Natural killer cell (primary cell): ENCODE results near the gene EXOC4. TPM values are rescaled to one million over a fixed set of nuclear protein-coding genes. Genes with fewer than 3 reads are reported as not detected.

Experiments
- ATAC-seq, 3 donors: fragments of 150-1000 bp in 2 of 3; fragments of 200-7000 bp in 1 of 3; cut with Tn5 transposase; 1 replicate in 1 of 3; 2 replicates in 2 of 3; pipeline ENCODE4 v1.10.0; 2021; ENCODE audit warnings: mild to moderate bottlenecking in 2 of 3, moderate library complexity in 2 of 3
- DNase-seq, 2 donors: peaks; one replicate each; pipeline versions ENCODE4 v3.0.0 to v3.0.0-alpha.2; 2013 to 2021; ENCODE audit warnings: mixed read lengths in 1 of 2
- H3K27ac ChIP-seq: one replicate; pipeline ENCODE4 v1.5.1; 2013; ENCODE audit warnings: mild to moderate bottlenecking, low read length
- H3K27me3 ChIP-seq: one replicate; pipeline ENCODE4 v1.6.1; 2013; ENCODE audit warnings: low read length; ENCODE audit not compliant: control insufficient read depth, insufficient read depth
- H3K36me3 ChIP-seq: one replicate; pipeline ENCODE4 v1.6.1; 2013; ENCODE audit warnings: low read length; ENCODE audit not compliant: control insufficient read depth, insufficient read depth
- H3K4me1 ChIP-seq: one replicate; pipeline ENCODE4 v1.6.1; 2013; ENCODE audit warnings: low read length; ENCODE audit not compliant: control insufficient read depth, insufficient read depth
- H3K4me3 ChIP-seq: one replicate; pipeline ENCODE4 v1.5.1; 2013; ENCODE audit warnings: low read length
- H3K9me3 ChIP-seq: one replicate; pipeline ENCODE4 v1.6.1; 2013; ENCODE audit warnings: low read length; ENCODE audit not compliant: control insufficient read depth, insufficient read depth
- H3K27ac Mint-ChIP-seq, 2 donors: one replicate each; pipeline ENCODE4 v1.8.0; 2022; ENCODE audit warnings: mild to moderate bottlenecking in 2 of 2, mixed read lengths in 2 of 2, moderate library complexity in 1 of 2
- H3K27me3 Mint-ChIP-seq, 2 donors: one replicate each; pipeline ENCODE4 v1.8.0; 2022; ENCODE audit warnings: low read depth in 2 of 2, mixed read lengths in 2 of 2
- H3K36me3 Mint-ChIP-seq: one replicate; pipeline ENCODE4 v1.8.0; 2022; ENCODE audit warnings: mixed read lengths
- H3K4me1 Mint-ChIP-seq, 2 donors: one replicate each; pipeline ENCODE4 v1.8.0; 2022; ENCODE audit warnings: mixed read lengths in 2 of 2
- H3K4me3 Mint-ChIP-seq: one replicate; pipeline ENCODE4 v1.8.0; 2022; ENCODE audit warnings: mild to moderate bottlenecking, moderate library complexity, mixed read lengths
- H3K9me3 Mint-ChIP-seq, 2 donors: one replicate each; pipeline ENCODE4 v1.8.0; 2022; ENCODE audit warnings: mixed read lengths in 2 of 2
- CTCF ChIP-seq: fragments of 200-600 bp; IDR thresholded peaks from one replicate; pipeline ENCODE4 v1.8.0; 2022; ENCODE audit warnings: antibody characterized with exemption
- WGBS: methylation state at CpG from one replicate; pipeline ENCODE4 v1.1.7; 2013; ENCODE audit warnings: missing lambda C conversion rate; ENCODE audit not compliant: insufficient coverage; 5-methylcytosine and 5-hydroxymethylcytosine counted together
- intact Hi-C: fragments of 100-400 bp; cut with micrococcal nuclease; formaldehyde crosslinking; loops from one replicate; pipeline ENCODE4 v1.14.2; 2022
- total RNA-seq, 4 donors: library from RNA; stranded (reverse); fragments of 120-200 nt in 1 of 4; gene quantifications; one replicate each; pipeline versions ENCODE4 v1.2.3 to v1.2.4, GENCODE V29; 2013 to 2022

The EXOC4 gene
- total RNA-seq, 3 donors from 2014 or later (not counting 1 experiment from before 2014, with no cell fraction given): 105 to 148 (median 123) TPM

GRCh38 chr7:133372337-133372736, 119.5 kb downstream of the EXOC4 start:
- no peak for TF ChIP-seq CTCF
- H3K4me3 Mint-ChIP-seq: no peak overlapping the region
- no peaks in the 10 kb centered on the region for H3K27me3 ChIP-seq
- no peaks in the 10 kb centered on the region for H3K27me3 Mint-ChIP-seq
- H3K27ac ChIP-seq: no peak overlapping the region
- H3K9me3 Mint-ChIP-seq: no peaks in the 10 kb centered on the region
- intact Hi-C loops: no loop called here
- H3K4me3 ChIP-seq: no peak overlapping the region
- no peaks in the 10 kb centered on the region for H3K36me3 ChIP-seq
- no peaks in the 10 kb centered on the region for H3K9me3 ChIP-seq
- H3K36me3 Mint-ChIP-seq: peaks cover 3% of the 10 kb centered on the region
- H3K4me1 Mint-ChIP-seq: peaks cover 15 to 27% of the 10 kb centered on the region in 2 donors
- no peaks in the 10 kb centered on the region for H3K4me1 ChIP-seq
- 100% methylated on average over 1 of the region's 1 CpG for WGBS
- no peak for ATAC-seq
- H3K27ac Mint-ChIP-seq: no peak overlapping the region
- no peak for DNase-seq

DNA sequence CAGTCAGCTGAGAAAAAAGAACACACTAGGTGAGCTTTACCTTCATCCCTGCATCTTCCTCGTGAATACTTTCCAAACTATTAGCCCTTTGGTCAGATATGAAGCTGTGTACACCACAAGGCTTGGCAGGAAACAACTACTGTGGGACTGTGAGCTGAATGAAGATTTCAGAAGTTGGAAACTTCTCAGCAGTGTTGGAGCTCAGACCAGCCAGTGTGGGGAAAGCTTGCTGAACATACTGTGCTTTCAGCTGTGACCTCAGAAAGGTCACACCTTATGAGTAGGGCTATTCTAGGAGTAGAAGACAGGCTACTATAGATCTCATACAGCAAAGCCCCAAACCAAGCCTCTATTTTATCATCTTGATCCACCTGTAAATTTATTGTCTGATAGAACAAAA, 123.6 kb downstream of the EXOC4 start:
- peaks cover 3% of the 10 kb centered on the region in 2 donors for H3K9me3 Mint-ChIP-seq
- H3K4me3 Mint-ChIP-seq: no peak overlapping the region
- no peaks in the 10 kb centered on the region for H3K27me3 ChIP-seq
- no peak for DNase-seq
- H3K4me1 ChIP-seq: no peaks in the 10 kb centered on the region
- H3K9me3 ChIP-seq: peaks cover 3% of the 10 kb centered on the region
- no peak overlapping the region for H3K27ac ChIP-seq
- H3K4me1 Mint-ChIP-seq: peaks cover 6 to 7% of the 10 kb centered on the region in 2 donors
- no peaks in the 10 kb centered on the region for H3K36me3 ChIP-seq
- 86% methylated on average over 1 of the region's 1 CpG for WGBS
- no peak for TF ChIP-seq CTCF
- H3K4me3 ChIP-seq: no peak overlapping the region
- H3K36me3 Mint-ChIP-seq: peaks cover 8% of the 10 kb centered on the region
- no peak overlapping the region for H3K27ac Mint-ChIP-seq
- ATAC-seq: no peak
- H3K27me3 Mint-ChIP-seq: no peaks in the 10 kb centered on the region
- intact Hi-C loops: no loop called here

GRCh38 chr7:133381965-133382364, 129.1 kb downstream of the EXOC4 start:
- H3K27ac Mint-ChIP-seq: no peak overlapping the region
- H3K27me3 ChIP-seq: no peaks in the 10 kb centered on the region
- TF ChIP-seq CTCF: no peak
- H3K4me3 ChIP-seq: no peak overlapping the region
- H3K36me3 Mint-ChIP-seq: peaks cover 8% of the 10 kb centered on the region
- peaks cover 3% of the 10 kb centered on the region for H3K9me3 ChIP-seq
- H3K27me3 Mint-ChIP-seq: no peaks in the 10 kb centered on the region
- no peak overlapping the region for H3K4me3 Mint-ChIP-seq
- DNase-seq (no peak), ATAC-seq (no peak)
- no peaks in the 10 kb centered on the region for H3K4me1 ChIP-seq
- peaks cover 9 to 18% of the 10 kb centered on the region in 2 donors for H3K4me1 Mint-ChIP-seq
- no peak overlapping the region for H3K27ac ChIP-seq
- WGBS: 96% methylated on average over 1 of the region's 1 CpG
- H3K9me3 Mint-ChIP-seq: peaks cover 3% of the 10 kb centered on the region in 2 donors
- H3K36me3 ChIP-seq: no peaks in the 10 kb centered on the region
- intact Hi-C loops: no loop called here
